Measurements from ENCODE around the gene COL5A2.

- TF ChIP-seq CTCF (conservative IDR thresholded peaks at IDR 0.05 in 1 of 2, IDR thresholded peaks at IDR 0.05 in 1 of 2; ENCODE audit: extremely low read depth in 1 of 2, insufficient read depth in 1 of 2, low read depth in 1 of 2, low read length in 2 of 2) (no peak), EZH2 (IDR thresholded peaks at IDR 0.05; ENCODE audit: borderline replicate concordance, low read length) (no peak)
These were observed 34.9 kb upstream of the COL5A2 start for GRCh38 chr2:189214484-189214883.
